A549 (cell line): ENCODE measurements around the gene SRCAP. TPM values are rescaled to one million over a fixed set of nuclear protein-coding genes. Genes with fewer than 3 reads are reported as not detected.

Experiments
- ATAC-seq, 2 experiments: fragments of 200-7000 bp in 1 of 2; fragments of >200 bp in 1 of 2; cut with Nextera tagmentation in 1 of 2; cut with Tn5 transposase in 1 of 2; 3 replicates each; pipeline versions ENCODE4 v1.8.0 to v1.9.1; 2018 to 2020; ENCODE audit warnings: mild to moderate bottlenecking in 1 of 2, moderate library complexity in 1 of 2
- CTCF ChIA-PET: fragments of 300-600 bp; sonication (Branson Sonifier 250); formaldehyde crosslinking; extraction: SDS; loops from one replicate; lab custom pipeline; 2021; ENCODE audit warnings: antibody characterized with exemption, inconsistent platforms; lab: Yijun Ruan, JAX
- POLR2A ChIA-PET: fragments of 350-600 bp; formaldehyde crosslinking; extraction: SDS; loops from one replicate; lab custom pipeline; 2021; ENCODE audit warnings: antibody characterized with exemption, inconsistent platforms; lab: Yijun Ruan, JAX
- DNase-seq, 2 experiments: peaks; one replicate each; pipeline versions ENCODE4 v3.0.0 to v3.0.0-alpha.2; 2011 to 2016; ENCODE audit warnings: low read depth in 1 of 2, low spot score in 1 of 2
- FAIRE-seq: peaks from 2 replicates; lab custom pipeline; 2011; peaks lifted over from hg19 to GRCh38; lab: Jason Lieb, UNC
- H3K27ac ChIP-seq, 2 experiments: fragments of >200 bp; sonication (Bioruptor Twin); formaldehyde crosslinking; 3 replicates each; pipeline ENCODE4 v1.5.1; 2016 to 2017
- H3K4me1 ChIP-seq: fragments of >200 bp; sonication (Bioruptor Twin); formaldehyde crosslinking; 3 replicates; pipeline ENCODE4 v1.6.1; 2016
- H3K4me2 ChIP-seq: fragments of >200 bp; sonication (Bioruptor Twin); formaldehyde crosslinking; 3 replicates; pipeline ENCODE4 v1.6.1; 2016
- H3K4me3 ChIP-seq: fragments of >200 bp; sonication (Bioruptor Twin); formaldehyde crosslinking; 3 replicates; pipeline ENCODE4 v1.5.1; 2016
- H3K9me3 ChIP-seq: fragments of >200 bp; sonication (Bioruptor Twin); formaldehyde crosslinking; 3 replicates; pipeline ENCODE4 v1.6.1; 2016
- BCL3 ChIP-seq: fragments of >200 bp; sonication (Bioruptor Twin); formaldehyde crosslinking; IDR thresholded peaks from 3 replicates; pipeline ENCODE4 v1.6.1; 2016
- MAFK ChIP-seq: fragments of 450-650 bp; IDR thresholded peaks from 2 replicates; pipeline ENCODE4 v1.6.1; 2014; ENCODE audit not compliant: partially characterized antibody
- RFX5 ChIP-seq: fragments of 450-650 bp; IDR thresholded peaks from 2 replicates; pipeline ENCODE4 v1.7.1; 2014; ENCODE audit warnings: antibody characterized with exemption, mild to moderate bottlenecking, moderate library complexity
- RNF2 ChIP-seq: fragments of 200-600 bp; sonication (generic); IDR thresholded peaks from 2 replicates; pipeline ENCODE4 v1.6.1; 2016; ENCODE audit warnings: low read depth, mild to moderate bottlenecking, antibody characterized with exemption, moderate library complexity, borderline replicate concordance
- WGBS: methylation state at CpG from one replicate; pipeline ENCODE4 v1.1.6; 2017; ENCODE audit errors: missing lambda C conversion rate; 5-methylcytosine and 5-hydroxymethylcytosine counted together
- polyA plus RNA-seq, 4 experiments: library from polyadenylated mRNA; depleted of rRNA in 3 of 4; stranded (reverse); fragments of >200 nt; fragmentation: RNase III in 1 of 4; extraction: RNeasy Plus Mini Kit Qiagen cat#74134 plus additional on column Dnase treatment in 1 of 4; gene quantifications; 2 replicates in 3 of 4; 3 replicates in 1 of 4; pipeline ENCODE4 v1.2.3, GENCODE V29; 2011 to 2017
- small RNA-seq, 6 experiments: library from RNA; depleted of rRNA; stranded (forward); fragments of <200 nt; gene quantifications; one replicate each; pipeline ENCODE3, GENCODE V24; 2012

SRCAP gene
- polyA plus RNA-seq, 2 of the 4 experiments (the other 2 are of a cell fraction): 6.2 to 19.9 TPM

GRCh38 chr16:30787613-30788378, 88.8 kb downstream of the SRCAP start:
- ATAC-seq: peak; percentile 2; a peak in 3 of 6 replicates
- FAIRE-seq: no peak
- POLR2A ChIA-PET: interaction anchor here (1.0 to 1.6 kb wide), 4 partner anchors 12 to 48 kb away, joined by 3 to 66 read pairs (median 3); a partner anchor contains a TSS
- Histone ChIP-seq H3K4me1 (peaks cover 17% of the 10 kb centered on the region), H3K27ac (peak overlapping the region; percentile 97 to 99), H3K9me3 (no peaks in the 10 kb centered on the region)
- TF ChIP-seq RFX5: no peak
- TF ChIP-seq MAFK: no peak
- no peak for TF ChIP-seq RNF2
- TF ChIP-seq BCL3: no peak
- TF ChIP-seq, all 56 proteins: peak for 0
- CTCF ChIA-PET: interaction anchor here (1.5 to 2.7 kb wide), 3 partner anchors 10 to 154 kb away, joined by 3 to 8 read pairs (median 4); no protein-coding TSS in a partner anchor
- no peak for DNase-seq
- H3K4me3 ChIP-seq: peak overlapping the region; percentile 98
- WGBS: 69% methylated on average over 11 of the region's 11 CpGs
- H3K4me2 ChIP-seq: peak overlapping the region; percentile 96

Small RNA genes lying within 50 kb of the gene (small RNA-seq; reads per million reads assigned to genes)
- gene RNU6-1043P (0 reads per million in 6 experiments), gene RNU6-416P (0 reads per million in 6 experiments), gene SNORA30 (18.6 to 196 (median 54.7) reads per million in 6 experiments)

Other genes starting within 250 kb of the SRCAP start
- gene ITGAL, start 226.4 kb upstream of the SRCAP start, polyA plus RNA-seq (2011; rRNA removed): 0.40 and 0.94 TPM in 2 replicates
- 0.08 to 0.51 TPM (median 0.17 TPM) in 3 replicates for gene ITGAL, start 226.4 kb upstream of the SRCAP start, polyA plus RNA-seq (2017; fragmentation: RNase III; extraction: RNeasy Plus Mini Kit Qiagen cat#74134 plus additional on column Dnase treatment)
- 17.0 and 21.3 TPM in 2 replicates for gene ZNF768, start 172.6 kb upstream of the SRCAP start, polyA plus RNA-seq (2011; rRNA removed)
- gene ZNF768, start 172.6 kb upstream of the SRCAP start, polyA plus RNA-seq (2017; fragmentation: RNase III; extraction: RNeasy Plus Mini Kit Qiagen cat#74134 plus additional on column Dnase treatment): 27.3 to 33.6 TPM (median 31.3 TPM) in 3 replicates
- gene ZNF747, start 164.3 kb upstream of the SRCAP start, polyA plus RNA-seq (2011; rRNA removed): 4.8 and 5.2 TPM in 2 replicates
- gene ZNF747, start 164.3 kb upstream of the SRCAP start, polyA plus RNA-seq (2017; fragmentation: RNase III; extraction: RNeasy Plus Mini Kit Qiagen cat#74134 plus additional on column Dnase treatment): 3.6 to 5.0 TPM (median 4.6 TPM) in 3 replicates
- gene ZNF764, start 140.8 kb upstream of the SRCAP start, polyA plus RNA-seq (2011; rRNA removed): 2.9 and 3.0 TPM in 2 replicates
- gene ZNF764, start 140.8 kb upstream of the SRCAP start, polyA plus RNA-seq (2017; fragmentation: RNase III; extraction: RNeasy Plus Mini Kit Qiagen cat#74134 plus additional on column Dnase treatment): 3.5 to 4.0 TPM (median 4.0 TPM) in 3 replicates
- 4.8 and 6.7 TPM in 2 replicates for gene ZNF688, start 127.5 kb upstream of the SRCAP start, polyA plus RNA-seq (2011; rRNA removed)
- 4.6 to 5.4 TPM (median 4.8 TPM) in 3 replicates for gene ZNF688, start 127.5 kb upstream of the SRCAP start, polyA plus RNA-seq (2017; fragmentation: RNase III; extraction: RNeasy Plus Mini Kit Qiagen cat#74134 plus additional on column Dnase treatment)
- not detected in 2 replicates for gene ZNF785, start 113.5 kb upstream of the SRCAP start, polyA plus RNA-seq (2011; rRNA removed)
- not detected in 3 replicates for gene ZNF785, start 113.5 kb upstream of the SRCAP start, polyA plus RNA-seq (2017; fragmentation: RNase III; extraction: RNeasy Plus Mini Kit Qiagen cat#74134 plus additional on column Dnase treatment)
- gene ZNF689, start 88.8 kb upstream of the SRCAP start, polyA plus RNA-seq (2011; rRNA removed): 6.8 and 7.1 TPM in 2 replicates
- 6.5 to 7.4 TPM (median 7.0 TPM) in 3 replicates for gene ZNF689, start 88.8 kb upstream of the SRCAP start, polyA plus RNA-seq (2017; fragmentation: RNase III; extraction: RNeasy Plus Mini Kit Qiagen cat#74134 plus additional on column Dnase treatment)
- 6.3 and 8.4 TPM in 2 replicates for gene PRR14, start 48.2 kb upstream of the SRCAP start, polyA plus RNA-seq (2011; rRNA removed)
- gene PRR14, start 48.2 kb upstream of the SRCAP start, polyA plus RNA-seq (2017; fragmentation: RNase III; extraction: RNeasy Plus Mini Kit Qiagen cat#74134 plus additional on column Dnase treatment): 16.2 to 19.2 TPM (median 18.2 TPM) in 3 replicates
- gene FBRS, start 40.7 kb upstream of the SRCAP start, polyA plus RNA-seq (2011; rRNA removed): 5.9 and 8.1 TPM in 2 replicates
- 29.0 to 34.8 TPM (median 33.3 TPM) in 3 replicates for gene FBRS, start 40.7 kb upstream of the SRCAP start, polyA plus RNA-seq (2017; fragmentation: RNase III; extraction: RNeasy Plus Mini Kit Qiagen cat#74134 plus additional on column Dnase treatment)
- 28.0 and 30.0 TPM in 2 replicates for gene PHKG2, start 49.3 kb downstream of the SRCAP start, polyA plus RNA-seq (2011; rRNA removed)
- 37.1 to 42.0 TPM (median 37.3 TPM) in 3 replicates for gene PHKG2, start 49.3 kb downstream of the SRCAP start, polyA plus RNA-seq (2017; fragmentation: RNase III; extraction: RNeasy Plus Mini Kit Qiagen cat#74134 plus additional on column Dnase treatment)
- gene CFAP119, start 62.9 kb downstream of the SRCAP start, polyA plus RNA-seq (2011; rRNA removed): 3.5 and 4.5 TPM in 2 replicates
- gene CFAP119, start 62.9 kb downstream of the SRCAP start, polyA plus RNA-seq (2017; fragmentation: RNase III; extraction: RNeasy Plus Mini Kit Qiagen cat#74134 plus additional on column Dnase treatment): 7.7 to 9.9 TPM (median 9.5 TPM) in 3 replicates
- gene RNF40, start 63.2 kb downstream of the SRCAP start, polyA plus RNA-seq (2011; rRNA removed): 66.1 and 88.8 TPM in 2 replicates
- 63.9 to 69.9 TPM (median 66.4 TPM) in 3 replicates for gene RNF40, start 63.2 kb downstream of the SRCAP start, polyA plus RNA-seq (2017; fragmentation: RNase III; extraction: RNeasy Plus Mini Kit Qiagen cat#74134 plus additional on column Dnase treatment)
- 5.9 and 7.5 TPM in 2 replicates for gene ZNF629, start 88.0 kb downstream of the SRCAP start, polyA plus RNA-seq (2011; rRNA removed)
- gene ZNF629, start 88.0 kb downstream of the SRCAP start, polyA plus RNA-seq (2017; fragmentation: RNase III; extraction: RNeasy Plus Mini Kit Qiagen cat#74134 plus additional on column Dnase treatment): 12.3 to 13.7 TPM (median 13.6 TPM) in 3 replicates
- 9.5 and 10.8 TPM in 2 replicates for gene BCL7C, start 194.9 kb downstream of the SRCAP start, polyA plus RNA-seq (2011; rRNA removed)
- 12.9 to 13.9 TPM (median 13.6 TPM) in 3 replicates for gene BCL7C, start 194.9 kb downstream of the SRCAP start, polyA plus RNA-seq (2017; fragmentation: RNase III; extraction: RNeasy Plus Mini Kit Qiagen cat#74134 plus additional on column Dnase treatment)
- gene CTF1, start 197.4 kb downstream of the SRCAP start, polyA plus RNA-seq (2011; rRNA removed): 0.13 and 0.44 TPM in 2 replicates
- gene CTF1, start 197.4 kb downstream of the SRCAP start, polyA plus RNA-seq (2017; fragmentation: RNase III; extraction: RNeasy Plus Mini Kit Qiagen cat#74134 plus additional on column Dnase treatment): 0.16 to 0.30 TPM (median 0.23 TPM) in 3 replicates
- gene FBXL19, start 224.4 kb downstream of the SRCAP start, polyA plus RNA-seq (2011; rRNA removed): 5.6 and 7.0 TPM in 2 replicates
- gene FBXL19, start 224.4 kb downstream of the SRCAP start, polyA plus RNA-seq (2017; fragmentation: RNase III; extraction: RNeasy Plus Mini Kit Qiagen cat#74134 plus additional on column Dnase treatment): 15.5 to 21.5 TPM (median 18.3 TPM) in 3 replicates
- 14.1 and 17.3 TPM in 2 replicates for gene ORAI3, start 249.9 kb downstream of the SRCAP start, polyA plus RNA-seq (2011; rRNA removed)
- 7.1 to 11.8 TPM (median 10.5 TPM) in 3 replicates for gene ORAI3, start 249.9 kb downstream of the SRCAP start, polyA plus RNA-seq (2017; fragmentation: RNase III; extraction: RNeasy Plus Mini Kit Qiagen cat#74134 plus additional on column Dnase treatment)